Bronchial epithelial cell (primary cell): ENCODE measurements around the gene ACP4. TPM values are rescaled to one million over a fixed set of nuclear protein-coding genes. Genes with fewer than 3 reads are reported as not detected.

Source experiments
- DNase-seq: peaks from one replicate; pipeline ENCODE4 v3.0.0-alpha.2; 2010; ENCODE audit warnings: low read depth
- FAIRE-seq: peaks from 2 replicates; lab custom pipeline; 2011; peaks lifted over from hg19 to GRCh38; lab: Jason Lieb, UNC
- H3K27me3 ChIP-seq: 2 replicates; pipeline ENCODE4 v1.5.1; 2011; ENCODE audit warnings: low read length; ENCODE audit not compliant: control insufficient read depth, insufficient read depth
- H3K36me3 ChIP-seq: 2 replicates; pipeline ENCODE4 v1.5.1; 2011; ENCODE audit warnings: low read length; ENCODE audit not compliant: control insufficient read depth, insufficient read depth
- H3K4me3 ChIP-seq: 2 replicates; pipeline ENCODE4 v1.5.1; 2011; ENCODE audit warnings: mild to moderate bottlenecking, low read depth, low read length, control low read depth
- total RNA-seq: library from RNA; depleted of rRNA; stranded (reverse); fragments of >200 nt; gene quantifications from 2 replicates; pipeline ENCODE4 v1.2.1, GENCODE V29; 2014
- TF ChIP-seq, protein P1 (sequence below): IDR thresholded peaks from 2 replicates; pipeline ENCODE4 v1.5.1; 2011; ENCODE audit warnings: mild to moderate bottlenecking, moderate library complexity, low read length, control low read depth, inconsistent platforms; ENCODE audit not compliant: insufficient read depth, severe bottlenecking

The ACP4 gene
- total RNA-seq, 1 donor from 2014 or later: not detected

DNA sequence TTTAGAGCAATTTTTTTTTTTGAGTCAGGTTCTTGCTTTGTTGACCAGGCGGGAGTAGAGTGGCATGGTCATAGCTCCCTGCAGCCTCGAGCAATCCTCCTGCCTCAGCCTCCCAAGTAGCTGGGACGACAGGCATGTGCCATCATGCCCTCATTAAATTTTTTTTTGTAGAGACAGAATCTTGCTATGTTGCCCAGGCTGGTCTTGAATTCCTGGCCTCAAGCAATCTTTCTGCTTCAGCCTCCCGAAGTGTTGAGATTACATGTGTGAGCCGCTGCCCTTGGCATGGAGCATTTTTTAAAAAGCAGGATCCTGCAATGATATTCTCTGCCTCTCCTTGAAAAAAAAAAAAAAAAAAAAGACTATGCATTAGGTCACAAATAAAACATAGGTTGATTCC is 14.1 kb upstream of the ACP4 start:
- DNase-seq (no peak), FAIRE-seq (no peak)
- Histone ChIP-seq H3K27me3 (no peaks in the 10 kb centered on the region), H3K36me3 (no peaks in the 10 kb centered on the region), H3K4me3 (no peak overlapping the region)
- TF ChIP-seq, protein P1, sequence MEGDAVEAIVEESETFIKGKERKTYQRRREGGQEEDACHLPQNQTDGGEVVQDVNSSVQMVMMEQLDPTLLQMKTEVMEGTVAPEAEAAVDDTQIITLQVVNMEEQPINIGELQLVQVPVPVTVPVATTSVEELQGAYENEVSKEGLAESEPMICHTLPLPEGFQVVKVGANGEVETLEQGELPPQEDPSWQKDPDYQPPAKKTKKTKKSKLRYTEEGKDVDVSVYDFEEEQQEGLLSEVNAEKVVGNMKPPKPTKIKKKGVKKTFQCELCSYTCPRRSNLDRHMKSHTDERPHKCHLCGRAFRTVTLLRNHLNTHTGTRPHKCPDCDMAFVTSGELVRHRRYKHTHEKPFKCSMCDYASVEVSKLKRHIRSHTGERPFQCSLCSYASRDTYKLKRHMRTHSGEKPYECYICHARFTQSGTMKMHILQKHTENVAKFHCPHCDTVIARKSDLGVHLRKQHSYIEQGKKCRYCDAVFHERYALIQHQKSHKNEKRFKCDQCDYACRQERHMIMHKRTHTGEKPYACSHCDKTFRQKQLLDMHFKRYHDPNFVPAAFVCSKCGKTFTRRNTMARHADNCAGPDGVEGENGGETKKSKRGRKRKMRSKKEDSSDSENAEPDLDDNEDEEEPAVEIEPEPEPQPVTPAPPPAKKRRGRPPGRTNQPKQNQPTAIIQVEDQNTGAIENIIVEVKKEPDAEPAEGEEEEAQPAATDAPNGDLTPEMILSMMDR: no peak

DNA sequence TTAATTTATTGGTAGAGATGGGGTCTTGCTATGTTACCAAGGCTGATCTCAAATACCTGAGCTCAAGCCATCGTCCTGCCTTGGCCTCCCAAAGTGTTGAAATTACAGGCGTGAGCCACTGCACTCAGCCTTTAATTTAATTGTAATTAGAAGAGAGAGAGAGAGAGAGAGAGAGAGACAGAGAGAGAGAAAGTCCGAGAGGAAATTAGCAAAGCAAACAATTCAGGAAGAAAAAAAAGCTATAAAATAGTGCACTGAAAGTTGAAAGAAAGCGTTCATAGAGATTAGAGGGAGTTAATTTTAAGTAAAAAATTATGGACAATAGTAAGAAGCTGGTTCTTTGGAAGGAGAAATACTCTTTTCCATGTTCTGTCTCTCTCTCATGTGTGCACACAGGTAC is 13.0 kb upstream of the ACP4 start:
- Histone ChIP-seq H3K27me3 (no peaks in the 10 kb centered on the region), H3K36me3 (no peaks in the 10 kb centered on the region), H3K4me3 (no peak overlapping the region)
- no peak for DNase-seq
- no peak for FAIRE-seq
- TF ChIP-seq, protein P1: no peak

DNA sequence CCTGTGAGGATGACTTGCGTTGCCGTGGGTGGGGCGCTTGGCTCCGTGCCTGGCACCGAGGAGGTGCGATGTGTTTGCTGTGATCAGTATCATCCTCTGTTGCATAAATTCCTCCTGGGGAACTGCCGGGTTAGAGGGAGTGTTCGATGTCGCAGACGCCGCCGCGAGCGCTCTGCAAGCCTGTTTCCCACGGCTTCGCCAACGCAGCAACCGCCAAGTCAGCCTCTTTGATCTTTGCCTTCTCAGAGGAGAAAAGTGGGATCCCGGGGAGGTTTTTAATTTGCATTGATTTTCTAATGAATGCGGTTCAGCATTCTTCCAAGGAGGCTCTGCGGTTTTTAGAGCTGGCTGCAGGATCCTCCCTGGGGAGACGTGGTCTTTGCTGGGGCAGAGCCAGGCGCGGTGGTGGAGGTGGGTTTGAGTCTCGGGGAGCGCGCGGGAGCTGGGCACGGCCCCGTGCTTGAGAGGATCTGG is 12.3 kb upstream of the ACP4 start:
- FAIRE-seq (no peak), DNase-seq (no peak)
- Histone ChIP-seq H3K36me3 (no peaks in the 10 kb centered on the region), H3K27me3 (no peaks in the 10 kb centered on the region), H3K4me3 (no peak overlapping the region)
- TF ChIP-seq, protein P1: no peak

DNA sequence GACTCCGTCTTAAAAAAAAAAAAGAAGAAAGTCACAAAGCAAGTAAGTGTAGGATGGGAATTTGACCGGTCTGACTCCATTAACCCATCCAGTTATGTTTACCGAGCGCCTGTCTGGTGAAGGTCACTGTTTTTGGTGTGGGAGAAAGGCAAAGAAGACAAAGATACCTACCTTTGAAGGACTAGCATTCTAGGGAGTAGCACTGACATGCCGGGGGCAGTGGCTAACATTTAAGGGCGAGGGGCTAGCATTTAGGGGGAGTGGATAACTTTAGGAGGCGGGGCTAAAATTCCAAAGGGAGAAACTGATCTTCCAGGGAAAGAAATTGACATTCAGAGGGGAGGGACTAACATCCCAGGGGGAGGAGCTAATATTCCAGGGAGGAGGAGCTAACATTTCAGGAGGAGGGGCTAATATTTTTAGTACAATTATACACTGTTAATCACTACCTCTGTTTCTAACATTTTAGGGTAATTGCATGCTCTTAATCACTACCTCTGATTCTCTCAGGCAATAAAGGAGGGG is 11.2 kb upstream of the ACP4 start:
- Histone ChIP-seq H3K4me3 (no peak overlapping the region), H3K36me3 (no peaks in the 10 kb centered on the region), H3K27me3 (no peaks in the 10 kb centered on the region)
- no peak for FAIRE-seq
- DNase-seq: no peak
- TF ChIP-seq, protein P1: no peak

DNA sequence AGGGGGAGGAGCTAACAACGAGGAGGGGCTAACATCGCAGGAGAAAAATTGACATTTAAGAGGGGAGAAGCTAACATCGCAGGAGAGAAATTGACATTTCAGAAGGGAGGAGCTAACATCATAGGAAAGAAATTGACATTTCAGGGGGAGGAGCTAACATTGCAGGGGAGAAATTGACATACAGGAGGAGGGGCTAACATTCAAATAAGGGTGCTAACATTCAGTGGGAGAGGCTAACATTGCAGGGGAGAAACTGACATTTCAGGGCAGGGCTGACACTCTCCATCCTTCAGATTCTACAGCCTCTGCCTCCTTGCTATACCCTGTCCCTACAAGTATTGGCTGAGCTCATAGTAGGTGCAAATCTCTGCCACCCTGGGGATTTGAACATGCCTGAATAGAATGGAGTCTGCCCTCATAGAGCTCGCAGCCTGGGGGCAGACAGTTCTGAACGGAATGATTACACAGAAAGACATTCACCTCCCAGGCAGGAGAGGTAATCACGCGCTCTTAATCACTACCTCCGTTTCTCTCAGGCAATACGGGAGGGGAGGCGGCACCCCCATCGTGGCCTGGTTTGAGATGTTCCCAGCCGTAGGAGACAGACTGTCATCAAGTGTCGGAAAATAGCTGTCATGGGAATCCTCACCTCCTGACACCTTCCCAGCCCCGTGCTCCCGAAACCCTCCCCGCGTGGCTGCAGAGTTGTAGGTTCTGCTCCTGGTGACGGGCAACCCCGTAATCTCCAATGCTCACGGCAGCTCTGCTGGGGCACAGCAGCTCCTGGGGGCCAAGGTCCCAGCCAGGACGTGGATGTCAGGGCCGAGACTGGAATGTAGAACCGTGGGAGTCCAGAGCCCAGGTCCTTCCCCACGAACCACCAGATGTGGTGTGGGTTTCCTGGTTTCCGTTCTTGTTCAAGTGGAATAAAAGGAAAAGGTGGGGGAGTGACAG is 10.4 kb upstream of the ACP4 start:
- no peaks in the 10 kb centered on the region for H3K27me3 ChIP-seq
- FAIRE-seq: no peak

More for the DNA sequence above, 10.4 kb upstream of the ACP4 start:
- no peak for DNase-seq
- TF ChIP-seq, protein P1: no peak
- no peaks in the 10 kb centered on the region for H3K36me3 ChIP-seq
- H3K4me3 ChIP-seq: no peak overlapping the region
